ENCODE measurements around the gene RRP8. TPM values are rescaled to one million over a fixed set of nuclear protein-coding genes. Genes with fewer than 3 reads are reported as not detected.

Gene RRP8
- total and polyA plus RNA-seq, 9 of the 15 experiments (the other 6 are each of a cell fraction or from before 2014, with no cell fraction given) = 5.7 to 47.3 (median 32.6) TPM

- TF ChIP-seq CUX1 (CRISPR knock-in tag; IDR thresholded peaks at IDR 0.05) = no peak
- TF ChIP-seq MAZ (CRISPR knock-in tag; conservative IDR thresholded peaks at IDR 0.05 in 1 of 2, IDR thresholded peaks at IDR 0.05 in 1 of 2) = no peak; a peak in 1 of 4 replicates
- TF ChIP-seq HDAC2 (IDR thresholded peaks at IDR 0.05) = no peak
- peak; percentile 18; the same call in 1 of the 2 replicates for TF ChIP-seq REST (IDR thresholded peaks at IDR 0.05; ENCODE audit: borderline replicate concordance)
- no peak for TF ChIP-seq REST (CRISPR knock-in tag; IDR thresholded peaks at IDR 0.05; ENCODE audit: low read depth)
- TF ChIP-seq ILF3 (IDR thresholded peaks at IDR 0.05; ENCODE audit: borderline replicate concordance) = no peak
- no peak for TF ChIP-seq ZNF764 (CRISPR knock-in tag; IDR thresholded peaks at IDR 0.05; ENCODE audit: low read depth)
- 0 out of 2 replicates have a peak, but pooled peaks have one; percentile 14 for TF ChIP-seq MAX (CRISPR knock-in tag; IDR thresholded peaks at IDR 0.05)
- TF ChIP-seq ZNF644 (tag; IDR thresholded peaks at IDR 0.05; ENCODE audit: low read depth) = no peak
- 0 out of 2 replicates have a peak, but pooled peaks have one; percentile 28 for TF ChIP-seq SMARCE1 (IDR thresholded peaks at IDR 0.05)
- no peak for TF ChIP-seq LCOR (CRISPR knock-in tag; IDR thresholded peaks at IDR 0.05)
- TF ChIP-seq POLR2AphosphoS2 (IDR thresholded peaks at IDR 0.05; ENCODE audit: low read length) = peak; percentile 27; the same call in 1 of the 2 replicates
- no peak for TF ChIP-seq SMC3 (conservative IDR thresholded peaks at IDR 0.05; ENCODE audit: insufficient read depth, low read depth, low read length)
- TF ChIP-seq RFX7 (CRISPR knock-in tag; IDR thresholded peaks at IDR 0.05) = no peak
- TF ChIP-seq MIER1 (IDR thresholded peaks at IDR 0.05; ENCODE audit: low read depth) = no peak
Observed at GRCh38 chr11:6606471-6607189, 3.2 kb upstream of the RRP8 start (continued).

All from K562 (cell line).